ENCODE data around the gene SORCS2.

Gene SORCS2

GRCh38 chr4:7526491-7526890 is 334.2 kb downstream of the SORCS2 start:
- H3K79me2 ChIP-seq (ENCODE audit: control insufficient read depth, low read length) = no peaks in the 10 kb centered on the region
- H3K9me3 ChIP-seq (ENCODE audit: control insufficient read depth, insufficient read depth, low read length) = no peaks in the 10 kb centered on the region
- TF ChIP-seq, protein P1, sequence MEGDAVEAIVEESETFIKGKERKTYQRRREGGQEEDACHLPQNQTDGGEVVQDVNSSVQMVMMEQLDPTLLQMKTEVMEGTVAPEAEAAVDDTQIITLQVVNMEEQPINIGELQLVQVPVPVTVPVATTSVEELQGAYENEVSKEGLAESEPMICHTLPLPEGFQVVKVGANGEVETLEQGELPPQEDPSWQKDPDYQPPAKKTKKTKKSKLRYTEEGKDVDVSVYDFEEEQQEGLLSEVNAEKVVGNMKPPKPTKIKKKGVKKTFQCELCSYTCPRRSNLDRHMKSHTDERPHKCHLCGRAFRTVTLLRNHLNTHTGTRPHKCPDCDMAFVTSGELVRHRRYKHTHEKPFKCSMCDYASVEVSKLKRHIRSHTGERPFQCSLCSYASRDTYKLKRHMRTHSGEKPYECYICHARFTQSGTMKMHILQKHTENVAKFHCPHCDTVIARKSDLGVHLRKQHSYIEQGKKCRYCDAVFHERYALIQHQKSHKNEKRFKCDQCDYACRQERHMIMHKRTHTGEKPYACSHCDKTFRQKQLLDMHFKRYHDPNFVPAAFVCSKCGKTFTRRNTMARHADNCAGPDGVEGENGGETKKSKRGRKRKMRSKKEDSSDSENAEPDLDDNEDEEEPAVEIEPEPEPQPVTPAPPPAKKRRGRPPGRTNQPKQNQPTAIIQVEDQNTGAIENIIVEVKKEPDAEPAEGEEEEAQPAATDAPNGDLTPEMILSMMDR (IDR thresholded peaks at IDR 0.05; ENCODE audit: low read depth, low read length, poor library complexity, severe bottlenecking) = peak; percentile 38
- no peak for TF ChIP-seq EZH2phosphoT487 (IDR thresholded peaks at IDR 0.05; ENCODE audit: borderline replicate concordance, low read length)
- no peaks in the 10 kb centered on the region for H3K27me3 ChIP-seq (ENCODE audit: control insufficient read depth, low read length)
- no peaks in the 10 kb centered on the region for H3K9me2 ChIP-seq (replicated peaks; ENCODE audit: control insufficient read depth, low read length)
- no peaks in the 10 kb centered on the region for H4K20me1 ChIP-seq (ENCODE audit: control insufficient read depth, insufficient read depth, low read depth, low read length)
- H3F3A ChIP-seq (ENCODE audit: control insufficient read depth, insufficient read depth) = no peaks in the 10 kb centered on the region
- no peaks in the 10 kb centered on the region for H3K36me3 ChIP-seq (ENCODE audit: control insufficient read depth, low read length)
- H3K4me1 ChIP-seq (ENCODE audit: control insufficient read depth, low read length) = peaks cover 30% of the 10 kb centered on the region
- H3K27ac ChIP-seq (ENCODE audit: low read depth, low read length) = no peak overlapping the region
- H3K4me2 ChIP-seq (ENCODE audit: low read length) = no peak overlapping the region
- no peak overlapping the region for H3K4me3 ChIP-seq (ENCODE audit: low read length)

DNA sequence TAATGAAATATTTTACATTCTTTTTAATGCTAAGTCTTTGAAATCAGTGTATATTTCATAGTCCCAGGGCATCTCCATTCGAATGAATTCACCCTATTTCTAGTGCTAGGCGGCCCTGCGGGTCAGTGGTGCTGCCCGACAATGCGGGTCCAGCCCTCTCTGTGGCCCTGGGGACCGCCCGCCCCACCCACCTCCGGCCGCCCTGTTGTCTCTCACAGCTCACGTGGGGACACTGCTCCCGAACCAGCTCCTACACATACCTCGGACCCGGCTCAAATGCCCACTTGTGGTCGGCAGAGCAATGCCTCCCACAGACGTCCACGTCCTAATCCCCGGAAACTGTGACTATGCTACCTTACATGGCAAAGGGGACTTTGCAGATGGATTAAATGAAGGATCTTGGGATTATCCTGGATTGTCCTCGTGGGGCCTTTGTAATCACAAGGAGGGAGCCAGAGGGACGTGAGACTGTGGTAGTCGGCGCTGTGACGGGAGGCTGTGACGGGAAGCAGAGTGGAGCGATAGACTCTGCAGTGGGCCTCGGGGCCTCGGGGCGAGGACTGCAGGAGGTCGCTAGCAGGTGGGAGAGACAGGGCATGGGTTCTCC is 334.7 kb downstream of the SORCS2 start:
- Histone ChIP-seq H3K27ac (ENCODE audit: low read depth, low read length) (no peak overlapping the region), H3K4me3 (ENCODE audit: low read length) (no peak overlapping the region), H4K20me1 (ENCODE audit: control insufficient read depth, insufficient read depth, low read depth, low read length) (no peaks in the 10 kb centered on the region), H3K9me3 (ENCODE audit: control insufficient read depth, insufficient read depth, low read length) (no peaks in the 10 kb centered on the region), H3K9me2 (replicated peaks; ENCODE audit: control insufficient read depth, low read length) (no peaks in the 10 kb centered on the region), H3F3A (ENCODE audit: control insufficient read depth, insufficient read depth) (no peaks in the 10 kb centered on the region), H3K4me1 (ENCODE audit: control insufficient read depth, low read length) (peaks cover 25% of the 10 kb centered on the region), H3K36me3 (ENCODE audit: control insufficient read depth, low read length) (no peaks in the 10 kb centered on the region), H3K79me2 (ENCODE audit: control insufficient read depth, low read length) (no peaks in the 10 kb centered on the region), H3K4me2 (ENCODE audit: low read length) (no peak overlapping the region), H3K27me3 (ENCODE audit: control insufficient read depth, low read length) (no peaks in the 10 kb centered on the region)
- TF ChIP-seq, protein P1 (IDR thresholded peaks at IDR 0.05; ENCODE audit: low read depth, low read length, poor library complexity, severe bottlenecking) = no peak
- no peak for TF ChIP-seq EZH2phosphoT487 (IDR thresholded peaks at IDR 0.05; ENCODE audit: borderline replicate concordance, low read length)

DNA sequence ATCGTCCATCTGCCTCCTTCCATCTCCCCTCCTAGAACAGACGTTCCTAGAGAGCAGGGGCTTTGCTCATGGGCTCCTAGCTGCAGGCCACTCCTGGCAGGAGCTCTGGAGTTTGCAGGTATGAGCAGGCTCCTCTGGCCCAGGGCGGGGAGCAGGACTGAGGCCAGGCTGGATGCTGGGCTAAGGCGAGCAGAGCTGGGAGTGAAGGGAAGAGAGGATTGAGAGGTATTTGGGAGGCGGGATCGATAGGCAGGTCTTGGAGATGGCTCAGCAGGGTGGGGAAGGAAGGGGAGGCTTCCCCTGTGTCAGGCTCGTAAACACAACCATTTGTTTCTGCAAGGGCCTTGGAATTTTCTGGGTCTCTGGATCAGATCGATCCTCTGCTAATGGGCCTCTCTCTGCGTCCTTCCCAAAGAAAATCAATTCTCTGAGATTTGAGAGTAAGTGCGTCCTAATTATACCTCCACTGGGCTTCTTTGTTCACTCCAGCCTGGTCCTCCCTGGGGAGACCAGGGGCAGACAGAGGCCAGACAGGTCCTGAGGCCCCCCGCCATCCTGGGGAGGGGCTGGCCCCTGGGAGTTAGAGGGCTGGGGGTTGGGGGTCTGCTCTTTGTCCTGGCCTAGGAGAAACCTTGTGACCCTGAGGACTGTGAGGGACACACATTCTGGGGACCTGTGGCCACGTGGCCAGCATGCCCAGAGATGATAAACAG is 337.2 kb downstream of the SORCS2 start:
- no peak for TF ChIP-seq EZH2phosphoT487 (IDR thresholded peaks at IDR 0.05; ENCODE audit: borderline replicate concordance, low read length)
- TF ChIP-seq, protein P1 (IDR thresholded peaks at IDR 0.05; ENCODE audit: low read depth, low read length, poor library complexity, severe bottlenecking) = no peak
- H3K79me2 ChIP-seq (ENCODE audit: control insufficient read depth, low read length) = no peaks in the 10 kb centered on the region
- H3K9me2 ChIP-seq (replicated peaks; ENCODE audit: control insufficient read depth, low read length) = no peaks in the 10 kb centered on the region
- no peaks in the 10 kb centered on the region for H3F3A ChIP-seq (ENCODE audit: control insufficient read depth, insufficient read depth)
- H3K4me3 ChIP-seq (ENCODE audit: low read length) = no peak overlapping the region
- peaks cover 10% of the 10 kb centered on the region for H3K4me1 ChIP-seq (ENCODE audit: control insufficient read depth, low read length)
- no peak overlapping the region for H3K4me2 ChIP-seq (ENCODE audit: low read length)
- no peaks in the 10 kb centered on the region for H3K9me3 ChIP-seq (ENCODE audit: control insufficient read depth, insufficient read depth, low read length)
- H4K20me1 ChIP-seq (ENCODE audit: control insufficient read depth, insufficient read depth, low read depth, low read length) = no peaks in the 10 kb centered on the region
- H3K27me3 ChIP-seq (ENCODE audit: control insufficient read depth, low read length) = no peaks in the 10 kb centered on the region
- H3K36me3 ChIP-seq (ENCODE audit: control insufficient read depth, low read length) = no peaks in the 10 kb centered on the region
- no peak overlapping the region for H3K27ac ChIP-seq (ENCODE audit: low read depth, low read length)

Measured in DOHH2 (cell line).